HEK293 (cell line): ENCODE results near the gene FILIP1.
A peak's percentile ranks its signal among the peaks of the same experiment; 100 is the strongest.

Experiments
- KLF16 ChIP-seq: fragments of 450-650 bp; formaldehyde crosslinking; IDR thresholded peaks from 2 replicates; pipeline ENCODE4 v1.5.1; 2017; ENCODE audit warnings: missing biosample characterization, missing genetic modification characterization
- OSR2 ChIP-seq: fragments of 450-650 bp; formaldehyde crosslinking; IDR thresholded peaks from 2 replicates; pipeline ENCODE4 v1.5.1; 2016; ENCODE audit warnings: missing biosample characterization, missing genetic modification characterization
- PRDM1 ChIP-seq: fragments of 450-650 bp; formaldehyde crosslinking; IDR thresholded peaks from 2 replicates; pipeline ENCODE4; 2016; ENCODE audit warnings: missing biosample characterization, missing genetic modification characterization
- TRIM28 ChIP-seq: IDR thresholded peaks from 2 replicates; pipeline ENCODE4 v1.6.1; 2011; ENCODE audit warnings: low read length, control low read depth, borderline replicate concordance
- ZBTB48 ChIP-seq: fragments of 450-650 bp; formaldehyde crosslinking; IDR thresholded peaks from 2 replicates; pipeline ENCODE4 v1.5.1; 2016; ENCODE audit warnings: missing biosample characterization, missing genetic modification characterization
- ZFP37 ChIP-seq: fragments of 450-650 bp; formaldehyde crosslinking; IDR thresholded peaks from 2 replicates; pipeline ENCODE4 v1.5.1; 2016; ENCODE audit warnings: missing biosample characterization, missing genetic modification characterization
- ZNF10 ChIP-seq: fragments of 450-650 bp; formaldehyde crosslinking; IDR thresholded peaks from 2 replicates; pipeline ENCODE4 v1.5.1; 2017; ENCODE audit warnings: missing biosample characterization, missing genetic modification characterization
- ZNF112 ChIP-seq: fragments of 450-650 bp; formaldehyde crosslinking; IDR thresholded peaks from 2 replicates; pipeline ENCODE4 v1.5.0; 2017; ENCODE audit warnings: missing biosample characterization, missing genetic modification characterization
- ZNF155 ChIP-seq: fragments of 450-650 bp; formaldehyde crosslinking; IDR thresholded peaks from 2 replicates; pipeline ENCODE4 v1.5.1; 2016; ENCODE audit warnings: missing biosample characterization, missing genetic modification characterization
- ZNF214 ChIP-seq: fragments of 450-650 bp; formaldehyde crosslinking; IDR thresholded peaks from 2 replicates; pipeline ENCODE4 v1.5.1; 2017; ENCODE audit warnings: missing biosample characterization, mild to moderate bottlenecking, missing genetic modification characterization, borderline replicate concordance
- ZNF24 ChIP-seq: fragments of 450-650 bp; formaldehyde crosslinking; IDR thresholded peaks from 2 replicates; pipeline ENCODE4 v1.5.1; 2016; ENCODE audit warnings: missing biosample characterization, missing genetic modification characterization
- ZNF366 ChIP-seq: fragments of 450-650 bp; formaldehyde crosslinking; conservative IDR thresholded peaks from 2 replicates; pipeline ENCODE4 v1.5.1; 2016; ENCODE audit warnings: missing biosample characterization, missing genetic modification characterization
- ZNF501 ChIP-seq: fragments of 450-650 bp; formaldehyde crosslinking; IDR thresholded peaks from 2 replicates; pipeline ENCODE4 v1.5.1; 2016; ENCODE audit warnings: missing biosample characterization, missing genetic modification characterization
- ZNF513 ChIP-seq: fragments of 450-650 bp; IDR thresholded peaks from 2 replicates; pipeline ENCODE4 v1.5.1; 2018; ENCODE audit warnings: missing biosample characterization, missing genetic modification characterization
- ZNF692 ChIP-seq: fragments of 450-650 bp; formaldehyde crosslinking; IDR thresholded peaks from 2 replicates; pipeline ENCODE4 v1.5.1; 2016; ENCODE audit warnings: missing biosample characterization, missing genetic modification characterization
- ZNF747 ChIP-seq: fragments of 450-650 bp; formaldehyde crosslinking; IDR thresholded peaks from 2 replicates; pipeline ENCODE4 v1.5.1; 2016; ENCODE audit warnings: missing biosample characterization, missing genetic modification characterization
- ZNF776 ChIP-seq: fragments of 450-650 bp; formaldehyde crosslinking; IDR thresholded peaks from 2 replicates; pipeline ENCODE4 v1.5.0; 2017; ENCODE audit warnings: missing biosample characterization, missing genetic modification characterization, borderline replicate concordance
- ZSCAN30 ChIP-seq: fragments of 450-650 bp; IDR thresholded peaks from 2 replicates; pipeline ENCODE4 v1.5.1; 2018; ENCODE audit warnings: missing biosample characterization, mild to moderate bottlenecking, missing genetic modification characterization, moderate library complexity
- TF ChIP-seq, protein P1 (sequence below): fragments of 450-650 bp; formaldehyde crosslinking; IDR thresholded peaks from 2 replicates; pipeline ENCODE4 v1.5.1; 2016; ENCODE audit warnings: missing biosample characterization, missing genetic modification characterization
- TF ChIP-seq, protein P2 (sequence below): fragments of 450-650 bp; formaldehyde crosslinking; IDR thresholded peaks from 2 replicates; pipeline ENCODE4 v1.5.1; 2016; ENCODE audit warnings: missing biosample characterization, missing genetic modification characterization
- TF ChIP-seq, protein P3 (sequence below): fragments of 450-650 bp; formaldehyde crosslinking; IDR thresholded peaks from 2 replicates; pipeline ENCODE4 v1.5.1; 2016; ENCODE audit warnings: missing biosample characterization, missing genetic modification characterization
- TF ChIP-seq, protein P4 (sequence below): fragments of 450-650 bp; formaldehyde crosslinking; IDR thresholded peaks from 2 replicates; pipeline ENCODE4 v1.5.1; 2016; ENCODE audit warnings: missing biosample characterization, missing genetic modification characterization
- TF ChIP-seq, protein P5 (sequence below): fragments of 450-650 bp; formaldehyde crosslinking; IDR thresholded peaks from 2 replicates; pipeline ENCODE4 v1.5.1; 2016; ENCODE audit warnings: missing biosample characterization, missing genetic modification characterization
- TF ChIP-seq, protein P6 (sequence below): fragments of 450-650 bp; formaldehyde crosslinking; IDR thresholded peaks from 2 replicates; pipeline ENCODE4 v1.5.1; 2016; ENCODE audit warnings: missing biosample characterization, missing genetic modification characterization

Gene FILIP1

GRCh38 chr6:75349262-75349984, 144.2 kb downstream of the FILIP1 start (continued):
- TF ChIP-seq, protein P1, sequence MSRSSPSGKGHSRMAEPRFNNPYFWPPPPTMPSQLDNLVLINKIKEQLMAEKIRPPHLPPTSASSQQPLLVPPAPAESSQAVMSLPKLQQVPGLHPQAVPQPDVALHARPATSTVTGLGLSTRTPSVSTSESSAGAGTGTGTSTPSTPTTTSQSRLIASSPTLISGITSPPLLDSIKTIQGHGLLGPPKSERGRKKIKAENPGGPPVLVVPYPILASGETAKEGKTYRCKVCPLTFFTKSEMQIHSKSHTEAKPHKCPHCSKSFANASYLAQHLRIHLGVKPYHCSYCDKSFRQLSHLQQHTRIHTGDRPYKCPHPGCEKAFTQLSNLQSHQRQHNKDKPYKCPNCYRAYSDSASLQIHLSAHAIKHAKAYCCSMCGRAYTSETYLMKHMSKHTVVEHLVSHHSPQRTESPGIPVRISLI (tag by site-specific recombination): no peak
- TF ChIP-seq ZSCAN30 (tag by site-specific recombination): peak; percentile 16; the same call in 1 of the 2 replicates
- TF ChIP-seq, protein P2, sequence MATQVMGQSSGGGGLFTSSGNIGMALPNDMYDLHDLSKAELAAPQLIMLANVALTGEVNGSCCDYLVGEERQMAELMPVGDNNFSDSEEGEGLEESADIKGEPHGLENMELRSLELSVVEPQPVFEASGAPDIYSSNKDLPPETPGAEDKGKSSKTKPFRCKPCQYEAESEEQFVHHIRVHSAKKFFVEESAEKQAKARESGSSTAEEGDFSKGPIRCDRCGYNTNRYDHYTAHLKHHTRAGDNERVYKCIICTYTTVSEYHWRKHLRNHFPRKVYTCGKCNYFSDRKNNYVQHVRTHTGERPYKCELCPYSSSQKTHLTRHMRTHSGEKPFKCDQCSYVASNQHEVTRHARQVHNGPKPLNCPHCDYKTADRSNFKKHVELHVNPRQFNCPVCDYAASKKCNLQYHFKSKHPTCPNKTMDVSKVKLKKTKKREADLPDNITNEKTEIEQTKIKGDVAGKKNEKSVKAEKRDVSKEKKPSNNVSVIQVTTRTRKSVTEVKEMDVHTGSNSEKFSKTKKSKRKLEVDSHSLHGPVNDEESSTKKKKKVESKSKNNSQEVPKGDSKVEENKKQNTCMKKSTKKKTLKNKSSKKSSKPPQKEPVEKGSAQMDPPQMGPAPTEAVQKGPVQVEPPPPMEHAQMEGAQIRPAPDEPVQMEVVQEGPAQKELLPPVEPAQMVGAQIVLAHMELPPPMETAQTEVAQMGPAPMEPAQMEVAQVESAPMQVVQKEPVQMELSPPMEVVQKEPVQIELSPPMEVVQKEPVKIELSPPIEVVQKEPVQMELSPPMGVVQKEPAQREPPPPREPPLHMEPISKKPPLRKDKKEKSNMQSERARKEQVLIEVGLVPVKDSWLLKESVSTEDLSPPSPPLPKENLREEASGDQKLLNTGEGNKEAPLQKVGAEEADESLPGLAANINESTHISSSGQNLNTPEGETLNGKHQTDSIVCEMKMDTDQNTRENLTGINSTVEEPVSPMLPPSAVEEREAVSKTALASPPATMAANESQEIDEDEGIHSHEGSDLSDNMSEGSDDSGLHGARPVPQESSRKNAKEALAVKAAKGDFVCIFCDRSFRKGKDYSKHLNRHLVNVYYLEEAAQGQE (tag by site-specific recombination): peak; percentile 47; the same call in 1 of the 2 replicates
- TF ChIP-seq, protein P3, sequence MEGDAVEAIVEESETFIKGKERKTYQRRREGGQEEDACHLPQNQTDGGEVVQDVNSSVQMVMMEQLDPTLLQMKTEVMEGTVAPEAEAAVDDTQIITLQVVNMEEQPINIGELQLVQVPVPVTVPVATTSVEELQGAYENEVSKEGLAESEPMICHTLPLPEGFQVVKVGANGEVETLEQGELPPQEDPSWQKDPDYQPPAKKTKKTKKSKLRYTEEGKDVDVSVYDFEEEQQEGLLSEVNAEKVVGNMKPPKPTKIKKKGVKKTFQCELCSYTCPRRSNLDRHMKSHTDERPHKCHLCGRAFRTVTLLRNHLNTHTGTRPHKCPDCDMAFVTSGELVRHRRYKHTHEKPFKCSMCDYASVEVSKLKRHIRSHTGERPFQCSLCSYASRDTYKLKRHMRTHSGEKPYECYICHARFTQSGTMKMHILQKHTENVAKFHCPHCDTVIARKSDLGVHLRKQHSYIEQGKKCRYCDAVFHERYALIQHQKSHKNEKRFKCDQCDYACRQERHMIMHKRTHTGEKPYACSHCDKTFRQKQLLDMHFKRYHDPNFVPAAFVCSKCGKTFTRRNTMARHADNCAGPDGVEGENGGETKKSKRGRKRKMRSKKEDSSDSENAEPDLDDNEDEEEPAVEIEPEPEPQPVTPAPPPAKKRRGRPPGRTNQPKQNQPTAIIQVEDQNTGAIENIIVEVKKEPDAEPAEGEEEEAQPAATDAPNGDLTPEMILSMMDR: peak; percentile 45; the same call in 1 of the 2 replicates
- TF ChIP-seq ZNF513 (tag by site-specific recombination): no peak
- TF ChIP-seq TRIM28: 0 out of 2 replicates have a peak, but pooled peaks have one; percentile 84
- no peak for TF ChIP-seq ZFP37
- TF ChIP-seq ZNF366 (tag by site-specific recombination): peak; percentile 63
- 0 out of 2 replicates have a peak, but pooled peaks have one; percentile 25 for TF ChIP-seq ZNF10
- TF ChIP-seq OSR2 (tag by site-specific recombination): peak; percentile 16; the same call in 1 of the 2 replicates
- TF ChIP-seq KLF16: no peak
- TF ChIP-seq, protein P4, sequence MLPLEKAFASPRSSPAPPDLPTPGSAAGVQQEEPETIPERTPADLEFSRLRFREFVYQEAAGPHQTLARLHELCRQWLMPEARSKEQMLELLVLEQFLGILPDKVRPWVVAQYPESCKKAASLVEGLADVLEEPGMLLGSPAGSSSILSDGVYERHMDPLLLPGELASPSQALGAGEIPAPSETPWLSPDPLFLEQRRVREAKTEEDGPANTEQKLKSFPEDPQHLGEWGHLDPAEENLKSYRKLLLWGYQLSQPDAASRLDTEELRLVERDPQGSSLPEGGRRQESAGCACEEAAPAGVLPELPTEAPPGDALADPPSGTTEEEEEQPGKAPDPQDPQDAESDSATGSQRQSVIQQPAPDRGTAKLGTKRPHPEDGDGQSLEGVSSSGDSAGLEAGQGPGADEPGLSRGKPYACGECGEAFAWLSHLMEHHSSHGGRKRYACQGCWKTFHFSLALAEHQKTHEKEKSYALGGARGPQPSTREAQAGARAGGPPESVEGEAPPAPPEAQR (tag by site-specific recombination): no peak
- no peak for TF ChIP-seq ZNF214 (tag by site-specific recombination)
- no peak for TF ChIP-seq ZNF747
- TF ChIP-seq, protein P5, sequence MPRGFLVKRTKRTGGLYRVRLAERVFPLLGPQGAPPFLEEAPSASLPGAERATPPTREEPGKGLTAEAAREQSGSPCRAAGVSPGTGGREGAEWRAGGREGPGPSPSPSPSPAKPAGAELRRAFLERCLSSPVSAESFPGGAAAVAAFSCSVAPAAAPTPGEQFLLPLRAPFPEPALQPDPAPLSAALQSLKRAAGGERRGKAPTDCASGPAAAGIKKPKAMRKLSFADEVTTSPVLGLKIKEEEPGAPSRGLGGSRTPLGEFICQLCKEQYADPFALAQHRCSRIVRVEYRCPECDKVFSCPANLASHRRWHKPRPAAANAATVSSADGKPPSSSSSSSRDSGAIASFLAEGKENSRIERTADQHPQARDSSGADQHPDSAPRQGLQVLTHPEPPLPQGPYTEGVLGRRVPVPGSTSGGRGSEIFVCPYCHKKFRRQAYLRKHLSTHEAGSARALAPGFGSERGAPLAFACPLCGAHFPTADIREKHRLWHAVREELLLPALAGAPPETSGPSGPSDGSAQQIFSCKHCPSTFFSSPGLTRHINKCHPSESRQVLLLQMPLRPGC (tag by site-specific recombination): no peak
- no peak for TF ChIP-seq ZNF112 (tag by site-specific recombination)
- TF ChIP-seq ZNF155 (tag by site-specific recombination): no peak
- TF ChIP-seq PRDM1 (tag by site-specific recombination): peak; percentile 86
- TF ChIP-seq ZNF692: peak; percentile 43
- TF ChIP-seq ZNF776 (tag by site-specific recombination): no peak
- 0 out of 2 replicates have a peak, but pooled peaks have one; percentile 43 for TF ChIP-seq ZNF501 (tag by site-specific recombination)
- TF ChIP-seq ZBTB48 (tag by site-specific recombination): no peak; the same call in 1 of the 2 replicates
- TF ChIP-seq, protein P6, sequence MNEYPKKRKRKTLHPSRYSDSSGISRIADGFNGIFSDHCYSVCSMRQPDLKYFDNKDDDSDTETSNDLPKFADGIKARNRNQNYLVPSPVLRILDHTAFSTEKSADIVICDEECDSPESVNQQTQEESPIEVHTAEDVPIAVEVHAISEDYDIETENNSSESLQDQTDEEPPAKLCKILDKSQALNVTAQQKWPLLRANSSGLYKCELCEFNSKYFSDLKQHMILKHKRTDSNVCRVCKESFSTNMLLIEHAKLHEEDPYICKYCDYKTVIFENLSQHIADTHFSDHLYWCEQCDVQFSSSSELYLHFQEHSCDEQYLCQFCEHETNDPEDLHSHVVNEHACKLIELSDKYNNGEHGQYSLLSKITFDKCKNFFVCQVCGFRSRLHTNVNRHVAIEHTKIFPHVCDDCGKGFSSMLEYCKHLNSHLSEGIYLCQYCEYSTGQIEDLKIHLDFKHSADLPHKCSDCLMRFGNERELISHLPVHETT: no peak
- no peak for TF ChIP-seq ZNF24
